HG02610 (cell line): Measurements from ENCODE around the gene NTF4.
"Not testable (repeated sequence)": the region's sequence is repeated elsewhere in the genome, so short reads cannot be mapped to it uniquely, and the experiment has no call there.

Source experiments
- ATAC-seq: cut with Tn5 transposase; IDR thresholded peaks from one replicate; pipeline ENCODE4 v1.9.1; 2021; ENCODE audit warnings: mild to moderate bottlenecking, moderate library complexity; ENCODE audit not compliant: unreplicated experiment

NTF4 gene

DNA sequence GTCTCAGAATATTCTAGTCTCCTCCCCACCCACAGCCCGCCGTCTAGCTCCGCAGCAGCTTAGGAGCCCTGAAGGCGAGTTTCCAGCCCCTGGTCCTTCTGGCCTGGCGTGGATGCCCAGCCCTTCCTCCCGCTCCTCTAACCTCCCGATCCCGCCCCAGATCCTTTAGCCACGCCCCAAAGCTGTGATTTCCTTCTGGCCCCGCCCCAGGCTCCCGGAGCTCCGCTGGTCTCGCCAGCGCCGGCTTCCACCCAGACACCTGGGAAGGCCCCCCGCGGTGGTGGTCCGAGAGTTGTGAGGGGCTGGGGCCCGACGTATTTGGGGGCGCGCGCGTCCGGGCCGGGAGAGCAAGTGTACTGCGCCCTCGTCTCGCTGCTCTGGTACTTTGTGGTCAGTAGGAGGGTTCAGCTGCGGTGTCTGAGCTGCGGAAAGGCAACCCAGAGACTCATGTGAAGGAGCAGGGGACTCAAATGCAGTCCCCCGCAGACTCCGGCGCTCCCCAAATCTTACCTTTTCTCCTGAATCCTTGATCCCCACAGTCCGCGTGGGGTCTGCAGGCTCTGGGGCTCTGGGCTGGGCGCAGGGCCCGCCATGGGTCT is 6.9 kb downstream of the NTF4 start, which contains the start of gene CGB7:
CGB7 (minus strand) TSS at position 114 of the 599 bp plus-strand sequence. CDS start 2,374 bp downstream, outside the sequence.
- no peak for ATAC-seq

DNA sequence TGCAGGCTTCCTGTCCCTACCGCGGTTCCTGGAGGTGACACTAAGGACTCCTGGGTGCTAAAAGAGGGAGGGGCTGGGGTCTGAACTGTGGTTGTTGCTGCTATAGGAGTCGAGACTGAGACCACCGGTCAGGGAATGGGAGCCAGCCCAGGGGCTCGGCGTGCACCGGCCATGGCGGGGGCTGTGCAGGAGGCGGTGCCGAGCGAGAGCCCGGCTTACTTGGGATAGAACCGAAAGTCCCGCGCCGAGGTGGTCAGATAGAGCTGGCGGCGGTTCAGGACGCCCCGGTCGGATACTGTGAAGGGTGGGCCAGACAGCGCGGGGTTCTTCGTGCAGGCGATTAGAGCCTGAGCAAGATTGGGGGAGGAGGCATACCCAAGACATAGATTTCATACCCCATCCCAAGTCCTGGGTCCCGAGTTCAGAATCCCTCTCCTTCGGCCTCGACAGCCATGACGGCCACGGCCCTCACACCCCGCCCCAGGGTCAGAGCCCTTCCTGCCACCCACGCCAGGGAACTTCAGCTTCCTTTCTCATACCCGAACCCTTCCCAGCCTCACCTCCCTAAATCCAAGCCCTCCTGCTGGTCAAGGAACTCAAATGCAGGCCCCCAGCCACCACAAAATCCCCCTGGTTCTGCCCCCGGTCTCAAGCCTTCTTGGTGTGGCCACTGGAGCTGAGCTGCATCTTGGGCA is 7.6 kb downstream of the NTF4 start:
- not testable (repeated sequence) for ATAC-seq

DNA sequence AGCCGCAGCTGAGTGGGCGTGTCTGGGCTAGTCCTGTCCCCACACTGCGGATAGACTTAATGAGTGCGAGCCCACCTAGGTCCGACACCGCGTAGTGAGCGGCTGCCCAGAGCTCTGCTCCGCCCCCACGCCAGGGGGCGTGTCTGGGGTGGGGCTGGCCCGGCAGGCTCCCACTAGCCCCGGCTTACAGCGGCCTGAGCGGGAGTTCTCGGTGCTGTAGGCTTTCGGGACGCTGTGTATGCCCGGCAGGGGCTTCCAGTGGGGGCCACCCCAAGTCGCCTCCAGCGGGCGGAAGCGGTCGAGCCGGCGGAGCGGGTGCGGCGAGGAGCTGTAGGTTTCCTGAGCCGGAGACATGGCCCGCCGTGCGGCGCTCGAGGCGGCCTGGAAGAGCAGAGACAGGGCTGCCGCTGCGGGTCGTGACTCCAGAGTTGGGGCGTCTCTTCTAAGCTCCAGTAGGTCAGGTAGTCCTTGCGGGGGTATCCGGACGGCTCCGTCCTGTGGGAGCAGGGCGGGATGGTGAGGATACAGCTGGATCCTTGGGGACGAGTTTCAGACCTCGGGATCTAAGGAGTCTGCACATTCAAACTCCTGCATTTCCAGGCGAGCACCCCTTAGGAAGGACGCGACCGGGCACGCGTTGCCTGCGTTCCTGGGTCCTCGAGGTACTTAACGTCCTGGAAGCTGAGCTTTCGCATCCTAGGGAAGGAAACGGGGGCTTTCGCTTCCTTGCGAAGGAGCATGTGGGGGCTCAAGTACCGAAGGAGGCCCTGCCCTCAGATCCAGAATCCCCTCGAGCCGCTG is 8.3 kb downstream of the NTF4 start:
- no peak for ATAC-seq

DNA sequence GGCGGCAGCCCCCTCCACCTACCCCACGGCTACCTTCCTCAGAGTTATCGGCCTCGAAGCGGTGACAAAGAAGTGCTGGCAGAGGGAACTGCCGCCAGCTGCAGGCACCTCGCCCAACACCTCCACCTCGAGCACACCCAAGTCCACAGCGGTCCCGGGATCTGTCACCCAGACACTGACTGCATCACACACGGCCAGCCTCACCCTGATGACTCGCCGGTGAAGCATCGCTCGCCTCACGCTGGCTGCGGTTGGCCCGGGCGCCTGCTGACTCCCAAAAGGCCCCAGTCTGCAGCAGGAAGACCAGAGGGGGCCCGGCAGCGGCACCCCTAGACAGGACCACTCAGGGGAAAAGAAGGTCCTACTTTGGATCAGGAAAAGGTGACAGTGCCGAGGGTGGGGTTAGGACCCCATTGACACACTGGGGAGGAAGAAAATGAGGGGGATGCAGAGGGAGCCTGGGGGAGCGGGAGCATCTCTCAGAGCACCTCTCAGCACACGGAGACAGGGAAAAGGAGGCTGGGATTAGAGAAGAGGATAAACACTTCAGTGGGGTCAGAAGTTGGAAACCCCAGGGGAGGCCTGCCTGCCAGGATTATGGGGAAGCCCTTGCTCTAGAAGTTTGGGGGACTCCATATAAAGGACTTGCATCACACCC is 14.1 kb downstream of the NTF4 start:
- ATAC-seq: not testable (repeated sequence)

DNA sequence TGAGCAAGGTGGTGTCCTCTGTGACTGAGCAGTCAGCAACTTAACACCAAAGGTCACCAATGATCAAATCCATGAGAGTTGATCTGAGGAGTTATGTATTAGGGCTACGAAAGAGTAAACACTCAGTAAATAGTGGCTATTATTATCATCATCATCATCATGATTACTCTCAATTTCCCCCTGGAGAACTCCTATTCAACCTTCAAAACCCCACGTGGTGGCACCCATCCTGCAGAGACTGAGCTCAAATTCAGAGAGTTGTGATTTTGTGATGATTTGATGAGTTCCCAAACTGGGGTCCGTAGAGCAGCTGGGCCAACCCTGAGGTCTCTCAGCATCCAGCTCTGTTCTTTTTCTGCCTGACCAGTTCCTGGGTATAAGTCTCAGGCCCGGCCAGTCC is 14.8 kb downstream of the NTF4 start:
- ATAC-seq: not testable (repeated sequence)

DNA sequence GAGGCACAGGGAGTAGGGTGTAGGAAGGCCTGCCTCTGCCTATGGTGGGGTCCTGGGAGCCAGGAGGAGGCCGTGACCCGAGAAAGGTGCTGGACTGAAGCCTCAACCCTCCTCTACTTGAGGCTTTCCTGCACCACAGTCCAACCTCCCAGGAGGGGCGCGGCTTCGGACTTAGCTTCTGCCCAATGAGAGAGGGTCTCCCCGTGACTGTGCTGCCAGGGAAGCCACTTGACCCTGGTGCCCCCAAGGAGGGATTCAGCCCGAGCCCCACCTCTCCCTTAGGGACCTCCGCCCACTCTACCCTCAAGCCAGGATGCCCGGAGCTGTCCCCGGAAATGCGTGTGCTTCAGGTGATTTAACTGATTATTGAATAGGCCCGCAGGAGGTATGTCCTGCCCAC is 15.6 kb downstream of the NTF4 start, which contains the start of gene CGB8:
CGB8 (minus strand) TSS at position 101 of the 400 bp plus-strand sequence. CDS start 372 bp downstream, outside the sequence.
- ATAC-seq: not testable (repeated sequence)

DNA sequence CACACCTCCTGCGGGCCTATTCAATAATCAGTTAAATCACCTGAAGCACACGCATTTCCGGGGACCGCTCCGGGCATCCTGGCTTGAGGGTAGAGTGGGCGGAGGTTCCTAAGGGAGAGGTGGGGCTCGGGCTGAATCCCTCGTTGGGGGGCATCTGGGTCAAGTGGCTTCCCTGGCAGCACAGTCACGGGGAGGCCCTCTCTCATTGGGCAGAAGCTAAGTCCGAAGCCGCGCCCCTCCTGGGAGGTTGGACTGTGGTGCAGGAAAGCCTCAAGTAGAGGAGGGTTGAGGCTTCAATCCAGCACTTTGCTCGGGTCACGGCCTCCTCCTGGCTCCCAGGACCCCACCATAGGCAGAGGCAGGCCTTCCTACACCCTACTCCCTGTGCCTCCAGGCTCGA is 21.1 kb downstream of the NTF4 start, which contains the start of gene CGB5:
CGB5 (plus strand) TSS at position 301 of the 400 bp plus-strand sequence. CDS start 362 bp downstream, outside the sequence.
- ATAC-seq: not testable (repeated sequence)

DNA sequence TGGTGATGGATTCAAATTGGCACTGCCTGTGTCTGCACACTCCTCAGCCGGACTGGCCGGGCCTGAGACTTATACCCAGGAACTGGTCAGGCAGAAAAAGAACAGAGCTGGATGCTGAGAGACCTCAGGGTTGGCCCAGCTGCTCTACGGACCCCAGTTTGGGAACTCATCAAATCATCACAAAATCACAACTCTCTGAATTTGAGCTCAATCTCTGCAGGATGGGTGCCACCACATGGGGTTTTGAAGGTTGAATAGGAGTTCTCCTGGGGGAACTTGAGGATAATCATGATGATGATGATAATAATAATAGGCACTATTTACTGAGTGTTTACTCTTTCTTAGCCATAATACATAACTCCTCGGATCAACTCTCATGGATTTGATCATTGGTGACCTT is 22.0 kb downstream of the NTF4 start:
- not testable (repeated sequence) for ATAC-seq

DNA sequence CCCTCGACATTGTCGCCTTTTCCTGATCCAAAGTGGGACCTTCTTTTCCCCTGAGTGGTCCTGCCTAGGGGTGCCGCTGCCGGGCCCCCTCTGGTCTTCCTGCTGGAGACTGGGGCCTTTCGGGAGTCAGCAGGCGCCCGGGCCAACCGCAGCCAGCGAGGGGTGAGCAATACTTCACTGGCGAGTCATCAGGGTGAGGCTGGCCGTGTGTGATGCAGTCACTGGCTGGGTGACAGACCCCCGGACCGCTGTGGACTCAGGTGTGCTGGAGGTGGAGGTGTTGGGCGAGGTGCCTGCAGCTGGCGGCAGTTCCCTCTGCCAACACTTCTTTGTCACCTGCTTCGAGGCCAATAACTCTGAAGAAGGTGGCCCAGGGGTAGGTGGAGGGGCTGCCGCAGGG is 22.4 kb downstream of the NTF4 start:
- no peak for ATAC-seq

DNA sequence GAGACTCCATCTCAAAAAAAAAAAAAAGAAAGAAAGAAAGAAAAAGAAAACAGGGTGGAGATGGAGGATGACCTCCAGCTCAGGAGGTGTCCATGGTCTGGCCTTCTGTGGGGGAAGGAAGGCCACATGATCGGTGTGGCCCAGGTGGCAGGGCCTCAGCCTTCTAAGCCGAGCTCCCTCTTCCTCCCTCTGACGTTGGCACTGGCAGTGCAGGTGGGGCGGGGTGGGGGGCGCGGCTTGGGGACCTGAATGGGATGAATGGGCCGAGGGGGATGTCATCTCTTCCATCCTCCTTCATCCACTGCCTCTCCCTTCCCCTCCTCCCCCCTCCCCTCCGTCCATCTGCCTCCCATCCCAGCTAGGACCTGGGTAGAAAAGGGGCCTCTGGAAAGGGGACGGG is 24.9 kb downstream of the NTF4 start:
- not testable (repeated sequence) for ATAC-seq

DNA sequence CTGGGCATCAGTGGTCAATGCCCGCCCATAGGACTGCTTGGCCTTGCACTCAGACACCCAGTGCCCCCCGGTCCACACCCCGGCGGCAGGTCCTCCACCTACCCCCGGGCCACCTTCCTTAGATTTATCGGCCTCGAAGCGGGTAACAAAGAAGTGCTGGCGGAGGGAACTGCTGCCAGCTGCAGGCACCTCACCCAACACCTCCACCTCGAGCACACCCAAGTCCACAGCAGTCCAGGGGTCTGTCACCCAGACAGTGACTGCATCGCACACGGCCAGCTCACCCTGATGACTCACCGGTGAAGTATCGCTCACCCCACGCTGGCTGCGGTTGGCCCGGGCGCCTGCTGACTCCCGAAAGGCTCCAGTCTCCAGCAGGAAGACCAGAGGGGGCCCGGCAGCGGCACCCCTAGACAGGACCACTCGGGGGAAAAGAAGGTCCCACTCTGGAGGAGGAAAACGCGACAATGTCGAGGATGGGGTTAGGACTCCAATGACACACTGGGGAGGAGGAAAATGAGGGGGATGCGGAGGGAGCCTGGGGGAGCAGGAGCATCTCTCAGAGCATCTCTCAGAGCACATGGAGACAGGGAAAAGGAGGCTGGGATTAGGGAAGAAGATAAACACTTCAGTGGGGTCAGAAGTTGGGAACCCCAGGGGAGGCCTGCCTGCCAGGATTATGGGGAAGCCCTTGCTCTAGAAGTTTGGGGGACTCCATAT is 25.9 kb downstream of the NTF4 start:
- not testable (repeated sequence) for ATAC-seq

DNA sequence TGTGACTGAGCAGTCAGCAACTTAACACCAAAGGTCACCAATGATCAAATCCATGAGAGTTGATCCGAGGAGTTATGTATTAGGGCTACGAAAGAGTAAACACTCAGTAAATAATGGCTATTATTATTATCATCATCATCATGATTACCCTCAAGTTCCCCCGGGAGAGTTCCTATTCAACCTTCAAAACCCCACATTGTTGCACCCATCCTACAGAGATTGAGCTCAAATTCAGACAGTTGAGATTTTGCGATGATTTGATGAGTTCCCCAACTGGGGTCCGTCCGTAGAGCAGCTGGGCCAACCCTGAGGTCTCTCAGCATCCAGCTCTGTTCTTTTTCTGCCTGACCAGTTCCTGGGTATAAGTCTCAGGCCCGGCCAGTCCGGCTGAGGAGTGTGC is 26.5 kb downstream of the NTF4 start:
- not testable (repeated sequence) for ATAC-seq

DNA sequence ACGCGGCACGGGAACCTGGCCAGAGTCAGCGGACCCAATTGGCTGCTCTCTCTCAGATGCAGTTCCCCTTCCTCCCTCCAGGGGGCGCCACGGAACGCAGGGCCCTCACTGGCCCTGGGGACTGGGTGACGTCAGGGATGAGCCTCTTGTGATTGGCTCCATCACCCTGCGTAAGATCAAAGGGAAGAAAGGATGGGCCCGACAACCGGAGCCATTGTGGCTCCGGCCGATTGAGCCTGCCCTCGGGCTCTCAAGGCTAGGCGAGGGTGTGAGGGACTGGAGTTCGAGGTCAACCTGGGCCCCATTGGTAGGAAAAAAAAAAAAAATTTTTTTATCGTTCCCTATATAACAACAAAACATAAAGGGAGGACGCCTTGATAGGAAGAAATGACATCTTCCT is 27.8 kb downstream of the NTF4 start, which contains the start of gene CGB1:
CGB1 (minus strand) TSS at position 81 of the 400 bp plus-strand sequence. CDS start 184 bp downstream, outside the sequence.
- ATAC-seq: not testable (repeated sequence)

DNA sequence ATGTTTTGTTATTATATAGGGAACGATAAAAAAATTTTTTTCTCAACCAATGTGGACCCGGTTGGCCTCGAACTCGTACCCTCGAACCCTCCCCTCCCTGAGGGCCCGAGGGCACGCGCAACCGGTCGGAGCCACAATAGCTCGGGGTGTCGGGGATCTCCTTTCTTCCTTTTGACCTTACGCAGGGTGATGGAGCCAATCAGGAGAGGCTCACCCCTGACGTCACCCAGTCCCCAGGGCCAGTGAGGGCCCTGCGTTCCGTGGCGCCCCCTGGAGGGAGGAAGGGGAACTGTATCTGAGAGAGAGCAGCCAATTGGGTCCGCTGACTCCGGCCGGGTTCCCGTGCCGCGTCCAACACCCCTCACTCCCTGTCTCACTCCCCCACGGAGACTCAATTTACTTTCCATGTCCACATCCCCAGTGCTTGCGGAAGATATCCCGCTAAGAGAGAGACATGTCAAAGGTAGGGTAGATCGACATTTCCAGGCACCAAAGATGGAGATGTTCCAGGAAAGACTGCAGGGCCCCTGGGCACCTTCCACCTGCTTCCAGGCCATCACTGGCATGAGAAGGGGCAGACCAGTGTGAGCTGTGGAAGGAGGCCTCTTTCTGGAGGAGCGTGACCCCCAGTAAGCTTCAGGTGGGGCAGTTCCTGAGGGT is 32.8 kb downstream of the NTF4 start, which contains the start of gene CGB2:
CGB2 (plus strand) TSS at position 249 of the 660 bp plus-strand sequence; CDS start at position 455, 206 bp downstream.
- ATAC-seq: not testable (repeated sequence)

DNA sequence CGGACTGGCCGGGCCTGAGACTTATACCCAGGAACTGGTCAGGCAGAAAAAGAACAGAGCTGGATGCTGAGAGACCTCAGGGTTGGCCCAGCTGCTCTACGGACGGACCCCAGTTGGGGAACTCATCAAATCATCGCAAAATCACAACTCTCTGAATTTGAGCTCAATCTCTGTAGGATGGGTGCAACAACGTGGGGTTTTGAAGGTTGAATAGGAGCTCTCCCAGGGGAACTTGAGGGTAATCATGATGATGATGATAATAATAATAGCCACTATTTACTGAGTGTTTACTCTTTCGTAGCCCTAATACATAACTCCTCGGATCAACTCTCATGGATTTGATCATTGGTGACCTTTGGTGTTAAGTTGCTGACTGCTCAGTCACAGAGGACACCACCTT is 34.3 kb downstream of the NTF4 start:
- ATAC-seq: not testable (repeated sequence)

DNA sequence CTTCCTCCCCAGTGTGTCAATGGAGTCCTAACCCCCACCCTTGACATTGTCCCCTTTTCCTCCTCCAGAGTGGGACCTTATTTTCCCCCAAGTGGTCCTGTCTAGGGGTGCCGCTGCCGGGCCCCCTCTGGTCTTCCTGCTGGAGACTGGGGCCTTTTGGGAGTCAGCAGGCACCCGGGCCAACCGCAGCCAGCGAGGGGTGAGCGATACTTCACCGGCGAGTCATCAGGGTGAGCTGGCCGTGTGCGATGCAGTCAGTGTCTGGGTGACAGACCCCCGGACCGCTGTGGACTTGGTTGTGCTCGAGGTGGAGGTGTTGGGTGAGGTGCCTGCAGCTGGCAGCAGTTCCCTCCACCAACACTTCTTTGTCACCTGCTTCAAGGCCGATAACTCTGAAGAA is 34.9 kb downstream of the NTF4 start:
- ATAC-seq: not testable (repeated sequence)

DNA sequence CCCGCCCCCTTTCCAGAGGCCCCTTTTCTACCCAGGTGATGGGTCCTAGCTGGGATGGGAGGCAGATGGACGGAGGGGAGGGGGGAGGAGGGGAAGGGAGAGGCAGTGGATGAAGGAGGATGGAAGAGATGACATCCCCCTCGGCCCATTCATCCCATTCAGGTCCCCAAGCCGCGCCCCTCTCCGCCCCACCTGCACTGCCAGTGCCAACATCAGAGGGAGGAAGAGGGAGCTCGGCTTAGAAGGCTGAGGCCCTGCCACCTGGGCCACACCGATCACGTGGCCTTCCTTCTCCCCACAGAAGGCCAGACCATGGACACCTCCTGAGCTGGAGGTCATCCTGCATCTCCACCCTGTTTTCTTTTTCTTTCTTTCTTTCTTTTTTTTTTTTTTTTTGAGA is 35.9 kb downstream of the NTF4 start:
- ATAC-seq: not testable (repeated sequence)

DNA sequence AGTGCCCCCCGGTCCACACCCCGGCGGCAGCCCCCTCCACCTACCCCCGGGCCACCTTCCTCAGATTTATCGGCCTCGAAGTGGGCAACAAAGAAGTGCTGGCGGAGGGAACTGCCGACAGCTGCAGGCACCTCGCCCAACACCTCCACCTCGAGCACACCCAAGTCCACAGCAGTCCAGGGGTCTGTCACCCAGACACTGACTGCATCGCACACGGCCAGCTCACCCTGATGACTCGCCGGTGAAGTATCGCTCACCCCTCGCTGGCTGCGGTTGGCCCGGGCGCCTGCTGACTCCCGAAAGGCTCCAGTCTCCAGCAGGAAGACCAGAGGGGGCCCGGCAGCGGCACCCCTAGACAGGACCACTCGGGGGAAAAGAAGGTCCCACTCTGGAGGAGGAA is 39.0 kb downstream of the NTF4 start:
- not testable (repeated sequence) for ATAC-seq

DNA sequence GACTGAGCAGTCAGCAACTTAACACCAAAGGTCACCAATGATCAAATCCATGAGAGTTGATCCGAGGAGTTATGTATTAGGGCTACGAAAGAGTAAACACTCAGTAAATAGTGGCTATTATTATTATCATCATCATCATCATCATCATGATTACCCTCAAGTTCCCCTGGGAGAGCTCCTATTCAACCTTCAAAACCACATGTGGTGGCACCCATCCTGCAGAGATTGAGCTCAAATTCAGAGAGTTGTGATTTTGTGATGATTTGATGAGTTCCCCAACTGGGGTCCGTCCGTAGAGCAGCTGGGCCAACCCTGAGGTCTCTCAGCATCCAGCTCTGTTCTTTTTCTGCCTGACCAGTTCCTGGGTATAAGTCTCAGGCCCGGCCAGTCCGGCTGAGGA is 39.5 kb downstream of the NTF4 start:
- ATAC-seq: not testable (repeated sequence)
